Right hindlimb (tissue), 1 donor: ENCODE results near the gene RAP1GAP2.
A peak's percentile ranks its signal among the peaks of the same experiment; 100 is the strongest.

ENCODE experiments used
- DNase-seq: peaks from one replicate; pipeline ENCODE4 v3.0.0-alpha.2; 2018

RAP1GAP2 gene

DNA sequence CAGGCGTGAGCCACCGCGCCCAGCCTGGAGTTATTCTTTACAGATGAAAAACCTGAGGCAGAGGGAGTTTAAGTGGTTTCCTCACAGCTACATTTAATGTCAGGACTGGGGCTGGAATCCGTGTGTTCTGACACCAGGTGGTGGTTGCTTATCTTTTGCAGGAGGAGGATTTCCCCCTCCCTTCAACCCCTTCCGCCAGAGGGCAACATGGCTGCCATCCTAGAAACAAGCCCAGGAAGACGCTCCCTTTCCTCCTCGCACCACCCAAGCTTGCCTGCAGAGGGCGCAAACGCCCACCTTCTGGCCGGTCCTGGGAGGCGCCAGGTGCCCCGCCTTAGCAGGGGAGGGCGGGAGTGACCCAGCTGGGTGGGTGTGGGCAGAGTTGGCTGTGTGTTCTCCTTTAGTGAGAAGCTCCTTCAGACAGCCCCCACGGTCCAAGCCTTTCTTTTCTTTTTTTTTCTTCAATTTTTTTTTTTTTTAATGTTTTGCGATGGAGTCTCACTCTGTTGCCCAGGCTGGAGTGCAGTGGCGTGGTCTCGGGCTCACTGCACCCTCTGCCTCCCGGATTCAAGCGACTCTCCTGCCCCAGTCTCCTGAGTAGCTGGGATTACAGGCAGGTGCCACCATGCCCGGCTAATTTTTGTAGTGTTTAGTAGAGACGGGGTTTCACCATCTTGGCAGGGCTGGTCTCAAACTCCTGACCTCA, 9.9 kb upstream of the RAP1GAP2 start:
- peak; percentile 84 for DNase-seq

GRCh38 chr17:2789700-2790099, 6.5 kb upstream of the RAP1GAP2 start:
- DNase-seq = no peak

DNA sequence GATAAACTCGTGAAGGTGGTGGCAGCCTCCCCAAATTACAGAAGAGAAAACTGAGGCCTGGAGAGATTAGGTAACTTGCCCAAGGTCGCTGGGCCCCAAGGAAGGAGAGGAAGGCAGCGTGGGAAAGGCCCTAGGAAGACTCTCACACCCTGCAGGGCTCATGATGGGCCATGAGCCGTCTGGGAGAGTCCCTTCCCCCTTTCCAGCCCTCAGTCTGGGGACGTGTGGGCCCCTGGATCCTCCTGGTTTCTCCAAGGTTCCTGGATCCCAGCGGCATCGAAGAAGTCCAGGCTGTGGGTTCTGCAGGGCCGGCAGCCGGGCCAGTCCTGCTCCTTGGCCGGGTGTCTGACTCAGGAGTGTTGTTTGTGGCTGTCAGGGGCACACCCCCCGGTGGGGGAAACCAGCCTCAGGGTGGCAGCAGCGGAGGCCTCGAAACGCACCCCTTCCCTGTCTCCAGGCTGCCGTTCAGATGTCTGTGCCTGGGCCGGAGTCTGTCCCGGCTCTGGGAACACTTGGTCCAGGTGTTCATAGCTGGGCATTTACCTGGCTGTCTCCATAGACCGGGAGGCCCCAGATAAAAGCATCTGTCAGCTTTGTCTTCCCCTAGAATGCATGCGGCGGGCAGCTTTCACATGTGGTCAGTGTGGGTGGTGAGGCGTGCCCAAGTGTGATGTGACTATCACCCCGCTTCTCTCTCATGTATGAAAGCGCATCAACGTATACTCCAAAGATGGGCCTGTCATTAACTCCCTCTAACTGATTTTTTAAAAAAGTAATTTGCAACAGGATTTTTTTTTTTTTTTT, 3.7 kb upstream of the RAP1GAP2 start:
- DNase-seq = no peak

- no peak for DNase-seq
Observed at GRCh38 chr17:2794111-2794803, 2.0 kb upstream of the RAP1GAP2 start.

DNA sequence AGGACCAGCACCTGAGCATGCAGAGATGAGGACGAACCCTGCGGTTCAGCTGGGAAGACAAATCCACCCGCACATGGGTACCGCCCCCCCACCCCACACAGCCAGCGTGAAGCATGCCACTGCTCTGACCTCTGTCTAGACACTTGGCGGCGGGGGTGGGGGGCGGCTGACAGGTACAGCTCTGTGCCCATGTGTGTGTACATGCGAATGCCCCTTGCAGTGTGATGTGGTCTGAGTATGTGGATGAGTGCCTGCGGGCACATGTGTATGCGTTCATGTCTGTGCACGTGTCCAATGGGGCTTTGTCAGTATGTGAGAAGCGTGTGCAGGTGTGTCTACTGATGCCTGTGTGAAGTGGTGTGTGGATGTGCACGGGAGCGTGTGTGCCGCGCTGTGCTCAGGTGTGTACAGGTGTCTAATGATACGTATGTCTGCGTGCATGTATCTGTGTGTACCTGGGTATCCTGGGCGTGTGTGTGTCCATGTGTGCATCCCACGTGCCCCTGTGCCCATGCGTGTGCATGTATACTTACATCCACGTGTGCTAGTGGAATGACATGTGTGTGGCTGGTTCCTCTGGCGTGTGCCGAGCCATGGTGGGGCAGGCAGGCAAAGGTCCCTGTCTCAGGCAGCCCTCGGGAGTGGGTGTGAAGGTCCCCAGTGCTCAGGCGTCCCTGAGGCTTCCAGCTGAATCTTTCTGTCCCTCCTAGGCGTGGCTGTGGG, 636 bp upstream of the RAP1GAP2 start:
- no peak for DNase-seq

GRCh38 chr17:2797226-2797625, 988 bp downstream of the RAP1GAP2 start:
- DNase-seq = no peak

- DNase-seq = no peak
Observed at GRCh38 chr17:2797637-2798036, 1.4 kb downstream of the RAP1GAP2 start.

- DNase-seq = no peak
Observed at GRCh38 chr17:2798188-2798587, 1.9 kb downstream of the RAP1GAP2 start.

GRCh38 chr17:2798678-2799077, 2.4 kb downstream of the RAP1GAP2 start:
- no peak for DNase-seq

DNA sequence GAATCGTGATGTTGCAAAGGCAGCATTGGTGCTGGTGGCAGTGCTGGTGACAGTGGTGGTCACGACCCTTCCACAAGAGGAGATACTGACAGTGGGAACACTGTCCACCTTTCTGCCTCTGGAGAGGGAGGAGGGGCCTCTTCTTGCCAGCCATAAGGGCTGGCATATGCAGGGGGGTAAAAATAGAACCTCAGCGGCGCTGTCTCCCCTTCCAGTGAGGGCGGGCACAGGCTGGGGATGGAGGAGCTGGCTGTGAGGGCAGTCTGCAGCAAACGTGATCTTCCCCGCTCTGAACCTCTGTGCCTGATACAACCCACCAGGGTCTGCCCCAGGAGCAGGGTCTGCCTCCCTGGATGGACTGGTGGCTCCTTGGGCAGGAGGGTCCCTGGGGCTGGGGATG, 3.4 kb downstream of the RAP1GAP2 start:
- no peak for DNase-seq

DNA sequence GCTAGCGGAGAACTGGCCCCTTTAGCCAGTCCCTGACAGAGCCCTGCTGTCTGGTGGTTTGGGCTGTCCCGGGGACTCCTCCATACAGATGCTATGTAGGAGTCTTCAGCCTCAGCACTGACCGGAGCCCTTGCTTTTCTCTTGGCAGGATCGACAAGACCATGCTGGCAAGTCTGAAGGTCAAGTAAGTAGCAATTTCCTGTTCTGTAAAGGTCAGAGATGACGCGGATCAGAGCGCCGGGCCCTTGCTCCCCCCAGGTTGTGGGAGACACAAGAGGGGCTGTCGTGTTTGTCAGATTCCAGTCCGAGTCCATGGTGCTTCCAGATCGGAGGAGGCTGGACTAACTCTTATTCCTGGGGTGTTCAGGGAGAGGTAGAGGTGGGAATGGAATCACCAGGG, 4.1 kb downstream of the RAP1GAP2 start:
- DNase-seq = no peak

DNA sequence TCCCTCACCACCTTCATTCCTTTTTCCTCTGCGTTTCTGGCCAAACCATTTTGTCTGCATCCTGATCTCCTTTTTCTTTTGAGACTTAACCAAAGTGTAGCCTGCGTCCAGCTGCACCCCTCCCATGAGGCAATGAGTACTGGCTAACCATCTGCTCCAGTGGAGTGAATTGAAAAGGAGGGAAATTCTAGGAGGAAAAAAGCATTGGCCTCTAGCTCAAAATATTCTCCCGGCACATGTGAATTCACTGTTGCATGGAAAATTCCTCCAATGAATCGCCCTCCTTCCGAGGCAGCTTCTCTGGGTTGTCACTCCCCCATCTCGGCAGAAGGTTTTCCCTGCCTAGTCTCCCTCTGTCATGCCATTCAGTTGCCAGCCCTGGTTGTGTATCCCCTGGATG, 5.6 kb downstream of the RAP1GAP2 start:
- DNase-seq = no peak

DNA sequence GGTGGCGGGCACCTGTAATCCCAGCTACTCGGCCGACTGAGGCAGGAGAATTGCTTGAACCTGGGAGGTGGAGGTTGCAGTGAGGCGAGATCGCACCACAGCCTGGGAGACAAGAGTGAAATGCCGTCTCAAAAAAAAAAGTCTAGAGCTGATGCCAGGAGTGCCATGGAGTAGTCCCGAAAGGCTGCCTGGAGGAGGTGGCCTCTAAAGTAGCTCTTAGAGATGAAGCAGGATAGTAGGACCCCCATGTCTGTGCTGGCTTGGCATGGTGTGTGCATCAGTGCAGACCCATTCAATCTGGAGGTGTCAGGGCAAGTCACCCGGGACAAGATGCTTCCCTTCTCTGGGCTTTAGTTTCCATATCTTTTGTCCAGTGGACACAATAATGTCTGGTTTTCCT, 6.3 kb downstream of the RAP1GAP2 start:
- DNase-seq = no peak

DNA sequence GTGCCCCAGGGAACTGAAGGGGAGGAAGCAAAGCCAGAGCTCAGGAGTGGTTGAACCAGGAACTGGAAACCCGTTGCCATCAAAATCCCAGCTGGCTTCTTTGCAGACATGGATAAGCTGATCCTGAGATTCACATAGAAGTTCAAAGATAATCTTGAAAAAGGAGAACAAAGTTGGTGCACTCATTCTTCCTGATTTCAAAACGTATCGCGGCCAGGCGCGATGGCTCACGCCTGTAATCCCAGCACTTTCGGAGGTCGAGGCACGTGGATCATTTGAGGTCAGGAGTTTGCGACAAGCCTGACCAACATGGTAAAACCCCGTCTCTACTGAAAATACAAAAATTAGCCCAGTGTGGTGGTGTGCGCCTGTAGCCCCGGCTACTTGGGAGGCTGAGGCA, 7.1 kb downstream of the RAP1GAP2 start:
- no peak for DNase-seq

GRCh38 chr17:2803971-2804370, 7.7 kb downstream of the RAP1GAP2 start:
- DNase-seq = no peak

DNA sequence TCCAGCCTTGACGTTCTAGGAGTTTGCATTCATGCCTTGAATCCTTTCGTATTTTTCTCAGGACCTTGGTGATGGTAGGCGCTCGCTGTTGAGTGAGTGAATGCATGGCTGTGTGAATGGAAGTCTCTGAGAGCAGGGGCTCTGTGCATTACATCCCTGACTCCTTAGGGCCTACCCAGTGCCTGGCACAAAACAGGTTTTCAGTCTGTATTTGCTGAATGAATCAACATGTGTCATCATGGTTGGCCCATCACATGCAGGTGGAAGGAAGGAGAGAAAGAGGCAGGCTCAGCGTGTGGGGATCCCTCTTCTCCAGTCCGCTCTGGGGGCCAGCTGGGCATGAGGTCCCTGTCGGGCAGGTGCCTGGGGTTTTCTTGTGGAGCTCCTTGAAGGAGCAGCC, 8.7 kb downstream of the RAP1GAP2 start:
- DNase-seq = no peak

DNA sequence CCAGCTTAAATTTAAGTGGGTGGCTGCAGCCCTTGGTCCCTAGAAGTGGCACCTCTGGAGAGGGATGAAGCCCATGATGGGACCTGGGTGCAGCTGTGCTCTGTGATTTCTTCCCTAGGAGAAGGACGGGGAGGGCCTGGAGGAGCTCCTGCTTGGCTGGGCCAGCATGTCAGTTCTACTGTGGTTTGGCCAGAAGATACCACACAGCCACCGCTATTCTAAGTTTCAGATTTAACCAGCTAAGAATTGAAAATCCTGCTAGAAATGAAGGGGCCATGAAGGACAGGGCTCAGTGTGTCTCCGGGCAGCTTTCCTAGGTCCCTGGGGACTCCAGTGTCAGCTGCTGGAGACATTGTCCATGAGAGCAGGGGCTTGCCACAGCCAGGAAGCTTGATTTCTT, 9.7 kb downstream of the RAP1GAP2 start:
- no peak for DNase-seq

DNA sequence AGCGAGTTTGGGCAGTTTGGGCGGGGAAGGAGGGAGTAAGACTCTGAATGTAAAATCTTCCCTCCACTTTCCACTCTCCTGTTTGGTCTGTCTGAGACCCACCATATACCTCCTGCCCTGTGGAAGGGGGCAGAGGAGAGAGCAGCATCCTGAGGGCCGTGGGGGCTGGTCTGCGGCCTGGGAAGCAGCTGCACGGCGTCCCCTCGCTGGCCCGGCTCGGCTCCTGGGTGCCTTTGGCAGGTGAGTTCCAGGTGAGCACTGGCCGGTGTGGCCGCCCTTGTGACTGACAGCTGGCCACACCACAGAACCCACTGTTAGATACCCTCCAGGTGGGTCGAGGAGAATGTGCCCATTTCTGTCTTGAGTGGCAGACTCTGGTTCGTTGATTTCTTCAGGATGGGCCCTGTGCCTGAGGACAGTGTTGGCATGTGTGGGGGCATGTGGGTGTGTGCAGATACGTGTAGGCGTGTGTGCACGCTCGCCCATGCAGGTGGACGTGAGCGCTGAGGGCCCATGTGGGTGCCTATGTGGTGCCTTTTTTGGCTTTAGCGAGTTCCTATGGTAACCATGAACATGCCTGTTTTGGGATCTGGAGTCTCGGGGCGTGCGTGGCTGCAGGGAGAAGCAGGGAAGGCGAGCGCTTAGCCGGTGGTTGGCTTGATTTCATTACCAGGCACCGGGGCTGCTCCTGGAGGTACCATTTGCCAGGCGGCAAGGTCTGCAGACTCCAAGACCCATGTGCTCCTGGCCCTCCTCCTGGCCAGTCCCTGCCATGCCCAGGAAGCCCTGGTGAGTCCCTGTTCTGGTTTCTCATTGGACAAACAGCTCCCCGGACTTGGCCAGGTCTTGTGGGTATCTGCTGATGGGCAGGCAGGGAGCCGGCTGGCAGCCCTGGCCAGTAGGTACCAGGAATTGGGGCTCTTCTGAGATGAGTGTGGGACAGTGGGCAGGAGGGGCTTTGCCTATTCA, 12.4 kb downstream of the RAP1GAP2 start:
- DNase-seq = no peak

DNA sequence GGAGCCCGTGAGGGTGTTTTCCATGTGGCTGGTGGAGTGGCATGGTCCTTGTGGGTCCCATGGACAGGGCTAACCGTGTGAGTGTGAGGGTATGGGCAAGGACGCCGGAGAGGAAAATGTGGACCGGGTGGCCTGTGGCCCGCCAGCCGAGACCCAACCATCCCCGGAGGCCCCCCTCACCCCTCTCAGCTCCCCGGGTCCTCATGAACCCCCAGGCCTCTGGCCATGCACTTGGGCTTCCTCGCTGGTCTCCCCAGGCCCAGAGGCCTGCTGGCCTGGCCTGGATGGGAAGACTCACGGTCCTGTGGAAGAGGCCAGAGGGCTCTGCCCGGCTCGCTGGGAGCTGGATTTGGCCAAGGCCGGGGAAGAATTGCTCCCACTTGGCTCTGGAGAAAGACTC, 13.1 kb downstream of the RAP1GAP2 start:
- no peak for DNase-seq

- DNase-seq = no peak
Observed at GRCh38 chr17:2814049-2814448, 17.8 kb downstream of the RAP1GAP2 start.

DNA sequence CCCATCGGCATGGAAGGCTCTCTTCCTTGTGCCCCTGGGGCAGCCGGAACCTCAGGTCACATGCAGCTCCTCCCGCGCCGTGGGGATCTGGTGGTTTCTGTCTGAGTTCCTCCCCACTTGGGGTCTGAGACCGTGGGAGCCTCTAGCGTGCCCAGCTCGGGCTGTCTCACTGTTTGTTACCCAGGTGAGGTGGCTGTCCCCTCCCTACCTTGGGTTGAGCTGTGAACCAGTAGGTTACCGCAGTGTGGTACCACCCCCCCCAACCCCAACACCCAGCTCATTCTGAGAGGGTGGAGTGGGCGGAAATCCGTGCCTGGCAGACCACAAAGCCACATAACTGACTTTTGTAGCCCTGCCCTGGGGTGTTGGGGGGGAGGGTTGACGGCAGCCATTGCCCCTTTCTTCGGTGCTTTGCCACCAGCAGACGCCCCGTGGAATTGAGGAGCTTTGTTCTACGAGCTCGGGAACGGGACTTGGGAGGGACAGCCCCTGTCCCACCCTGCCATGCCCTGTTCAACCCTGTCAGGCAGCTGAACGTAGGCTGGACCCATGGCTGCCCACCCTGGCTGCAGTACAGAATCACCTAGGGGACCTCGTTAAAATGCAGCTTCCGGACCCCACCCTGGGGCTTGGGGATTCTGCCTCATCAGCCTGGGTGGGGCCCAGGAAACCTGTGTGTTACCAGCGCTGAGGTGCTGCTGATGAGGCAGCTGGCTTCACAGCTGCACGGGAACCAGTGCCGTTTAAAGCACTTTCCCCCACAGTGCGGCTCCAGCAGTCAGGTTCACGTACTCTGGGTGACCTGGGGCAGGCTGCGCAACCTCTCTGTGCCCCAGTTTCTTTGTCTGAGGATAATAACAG, 18.5 kb downstream of the RAP1GAP2 start:
- DNase-seq = no peak
